Fibroblast of skin of back (primary cell): ENCODE data around the gene OTX1.

ENCODE experiments used
- DNase-seq: peaks from one replicate; pipeline ENCODE4 v3.0.0-alpha.2; 2013

OTX1 gene

GRCh38 chr2:63047321-63048279 is 3.0 kb upstream of the OTX1 start:
- DNase-seq, result no peak

GRCh38 chr2:63048367-63049171 is 2.1 kb upstream of the OTX1 start:
- DNase-seq, result no peak

GRCh38 chr2:63049211-63049969 is 1.2 kb upstream of the OTX1 start:
- no peak for DNase-seq

GRCh38 chr2:63049970-63050333 is 678 bp upstream of the OTX1 start:
- no peak for DNase-seq

- DNase-seq, result no peak
Observed at GRCh38 chr2:63051042-63051794, 588 bp downstream of the OTX1 start.

GRCh38 chr2:63051795-63052333 is 1.2 kb downstream of the OTX1 start:
- DNase-seq, result no peak

- no peak for DNase-seq
Observed at GRCh38 chr2:63052411-63053080, 1.9 kb downstream of the OTX1 start.

GRCh38 chr2:63053081-63053888 is 2.7 kb downstream of the OTX1 start:
- DNase-seq, result no peak

- DNase-seq, result no peak
Observed at GRCh38 chr2:63053889-63054602, 3.4 kb downstream of the OTX1 start.

- no peak for DNase-seq
Observed at GRCh38 chr2:63054841-63055225, 4.2 kb downstream of the OTX1 start.

- DNase-seq, result no peak
Observed at GRCh38 chr2:63055226-63056106, 4.8 kb downstream of the OTX1 start.

- no peak for DNase-seq
Observed at GRCh38 chr2:63056107-63057050, 5.7 kb downstream of the OTX1 start.

GRCh38 chr2:63057249-63058143 is 6.9 kb downstream of the OTX1 start:
- DNase-seq, result no peak

GRCh38 chr2:63058144-63058920 is 7.7 kb downstream of the OTX1 start:
- no peak for DNase-seq
